ENCODE results near the gene RPA1.
A peak's percentile ranks its signal among the peaks of the same experiment; 100 is the strongest.

- TF ChIP-seq NBN (IDR thresholded peaks at IDR 0.05) (no peak), ATF7 (IDR thresholded peaks at IDR 0.05; ENCODE audit: low read depth) (no peak), EZH2 (IDR thresholded peaks at IDR 0.05; ENCODE audit: borderline replicate concordance, control insufficient read depth, low read depth, low read length) (no peak), KAT2A (conservative IDR thresholded peaks at IDR 0.05; ENCODE audit: control insufficient read depth, low read depth, low read length) (no peak), REST (IDR thresholded peaks at IDR 0.05; ENCODE audit: low read depth, low read length) (no peak), ZNF24 (IDR thresholded peaks at IDR 0.05) (no peak), BHLHE40 (IDR thresholded peaks at IDR 0.05; ENCODE audit: borderline replicate concordance in 1 of 2, low read depth in 2 of 2, low read length in 1 of 2) (no peak), JUNB (IDR thresholded peaks at IDR 0.05) (no peak)
- TF ChIP-seq, protein P1, sequence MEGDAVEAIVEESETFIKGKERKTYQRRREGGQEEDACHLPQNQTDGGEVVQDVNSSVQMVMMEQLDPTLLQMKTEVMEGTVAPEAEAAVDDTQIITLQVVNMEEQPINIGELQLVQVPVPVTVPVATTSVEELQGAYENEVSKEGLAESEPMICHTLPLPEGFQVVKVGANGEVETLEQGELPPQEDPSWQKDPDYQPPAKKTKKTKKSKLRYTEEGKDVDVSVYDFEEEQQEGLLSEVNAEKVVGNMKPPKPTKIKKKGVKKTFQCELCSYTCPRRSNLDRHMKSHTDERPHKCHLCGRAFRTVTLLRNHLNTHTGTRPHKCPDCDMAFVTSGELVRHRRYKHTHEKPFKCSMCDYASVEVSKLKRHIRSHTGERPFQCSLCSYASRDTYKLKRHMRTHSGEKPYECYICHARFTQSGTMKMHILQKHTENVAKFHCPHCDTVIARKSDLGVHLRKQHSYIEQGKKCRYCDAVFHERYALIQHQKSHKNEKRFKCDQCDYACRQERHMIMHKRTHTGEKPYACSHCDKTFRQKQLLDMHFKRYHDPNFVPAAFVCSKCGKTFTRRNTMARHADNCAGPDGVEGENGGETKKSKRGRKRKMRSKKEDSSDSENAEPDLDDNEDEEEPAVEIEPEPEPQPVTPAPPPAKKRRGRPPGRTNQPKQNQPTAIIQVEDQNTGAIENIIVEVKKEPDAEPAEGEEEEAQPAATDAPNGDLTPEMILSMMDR (IDR thresholded peaks at IDR 0.05 in 2 of 3, conservative IDR thresholded peaks at IDR 0.05 in 1 of 3; ENCODE audit: control insufficient read depth in 2 of 3, extremely low read depth in 1 of 3, insufficient read depth in 1 of 3, low read depth in 3 of 3, low read length in 3 of 3), result peak; percentile 39 to 63 (median 50); a peak in 4 of 6 replicates
Observed at GRCh38 chr17:1783834-1784611, 45.8 kb upstream of the RPA1 start.
